SU-DHL-6 (cell line): ENCODE measurements around the gene DOCK1.

Experiments used
- EZH2phosphoT487 ChIP-seq: fragments of 200-600 bp; sonication (generic), shearing (Covaris generic); conservative IDR thresholded peaks from 2 replicates; pipeline ENCODE4 v1.6.1; 2018; ENCODE audit warnings: mild to moderate bottlenecking, antibody characterized with exemption, low read length, moderate library complexity, mixed read lengths
- TF ChIP-seq, protein P1 (sequence below): fragments of 200-600 bp; sonication (generic); IDR thresholded peaks from one replicate; pipeline ENCODE4 v1.5.1; 2017; ENCODE audit warnings: antibody characterized with exemption, mild to moderate bottlenecking, low read length, moderate library complexity; ENCODE audit not compliant: insufficient read depth, poor library complexity, severe bottlenecking

DNA sequence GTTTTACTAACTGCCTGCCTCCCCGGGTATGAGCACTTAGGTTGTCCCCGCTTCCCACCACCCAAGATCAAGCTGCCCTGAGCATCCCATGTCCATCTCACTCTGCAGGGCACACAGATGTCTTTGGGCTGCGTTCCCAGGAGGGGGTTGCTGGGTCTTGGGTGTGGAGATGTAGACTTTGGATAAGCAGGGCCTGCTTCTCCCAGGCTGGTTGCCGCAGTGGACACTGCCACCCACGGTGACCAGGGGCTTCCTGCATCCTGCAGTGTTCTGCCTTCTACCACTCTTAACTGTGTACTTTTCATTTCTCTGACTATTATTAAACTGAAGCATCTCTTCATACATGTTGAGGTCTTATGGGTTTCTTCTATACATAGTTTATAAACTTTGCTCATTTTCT, 70.0 kb downstream of the DOCK1 start:
- TF ChIP-seq, protein P1, sequence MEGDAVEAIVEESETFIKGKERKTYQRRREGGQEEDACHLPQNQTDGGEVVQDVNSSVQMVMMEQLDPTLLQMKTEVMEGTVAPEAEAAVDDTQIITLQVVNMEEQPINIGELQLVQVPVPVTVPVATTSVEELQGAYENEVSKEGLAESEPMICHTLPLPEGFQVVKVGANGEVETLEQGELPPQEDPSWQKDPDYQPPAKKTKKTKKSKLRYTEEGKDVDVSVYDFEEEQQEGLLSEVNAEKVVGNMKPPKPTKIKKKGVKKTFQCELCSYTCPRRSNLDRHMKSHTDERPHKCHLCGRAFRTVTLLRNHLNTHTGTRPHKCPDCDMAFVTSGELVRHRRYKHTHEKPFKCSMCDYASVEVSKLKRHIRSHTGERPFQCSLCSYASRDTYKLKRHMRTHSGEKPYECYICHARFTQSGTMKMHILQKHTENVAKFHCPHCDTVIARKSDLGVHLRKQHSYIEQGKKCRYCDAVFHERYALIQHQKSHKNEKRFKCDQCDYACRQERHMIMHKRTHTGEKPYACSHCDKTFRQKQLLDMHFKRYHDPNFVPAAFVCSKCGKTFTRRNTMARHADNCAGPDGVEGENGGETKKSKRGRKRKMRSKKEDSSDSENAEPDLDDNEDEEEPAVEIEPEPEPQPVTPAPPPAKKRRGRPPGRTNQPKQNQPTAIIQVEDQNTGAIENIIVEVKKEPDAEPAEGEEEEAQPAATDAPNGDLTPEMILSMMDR = no peak
- TF ChIP-seq EZH2phosphoT487 = no peak
